GM19463 (cell line): Measurements from ENCODE around the gene SMARCC2.
"Not testable (repeated sequence)": the region's sequence is repeated elsewhere in the genome, so short reads cannot be mapped to it uniquely, and the experiment has no call there.

Source experiments
- ATAC-seq: cut with Tn5 transposase; IDR thresholded peaks from one replicate; pipeline ENCODE4 v1.9.1; 2021; ENCODE audit warnings: mild to moderate bottlenecking, moderate library complexity; ENCODE audit not compliant: unreplicated experiment

SMARCC2 gene

GRCh38 chr12:56165369-56165768, 23.9 kb downstream of the SMARCC2 start:
- no peak for ATAC-seq

GRCh38 chr12:56164345-56164729, 24.9 kb downstream of the SMARCC2 start:
- no peak for ATAC-seq

GRCh38 chr12:56163533-56164344, 25.5 kb downstream of the SMARCC2 start:
- no peak for ATAC-seq

- no peak for ATAC-seq
These were observed 26.6 kb downstream of the SMARCC2 start for GRCh38 chr12:56162468-56163290.

GRCh38 chr12:56161690-56162351, 27.5 kb downstream of the SMARCC2 start:
- ATAC-seq: no peak

GRCh38 chr12:56160894-56161689, 28.2 kb downstream of the SMARCC2 start:
- ATAC-seq: no peak

GRCh38 chr12:56160193-56160763, 29.0 kb downstream of the SMARCC2 start:
- no peak for ATAC-seq

GRCh38 chr12:56159482-56160192, 29.6 kb downstream of the SMARCC2 start:
- no peak for ATAC-seq

GRCh38 chr12:56158926-56159461, 30.3 kb downstream of the SMARCC2 start:
- ATAC-seq: no peak

GRCh38 chr12:56158029-56158925, 31.0 kb downstream of the SMARCC2 start, which contains the start of gene MYL6:
TSS of gene MYL6 (plus strand) at chr12:56158359. CDS start at chr12:56158402, 43 bp downstream.
- ATAC-seq: peak; percentile 80

- peak; percentile 29 for ATAC-seq
These were observed 31.9 kb downstream of the SMARCC2 start for GRCh38 chr12:56157201-56158028.

- not testable (repeated sequence) for ATAC-seq
These were observed 32.7 kb downstream of the SMARCC2 start for GRCh38 chr12:56156464-56157200.

- ATAC-seq: no peak
These were observed 33.9 kb downstream of the SMARCC2 start for GRCh38 chr12:56155256-56155845.

GRCh38 chr12:56154818-56155217, 34.5 kb downstream of the SMARCC2 start:
- ATAC-seq: no peak

GRCh38 chr12:56154246-56154771, 35.0 kb downstream of the SMARCC2 start:
- ATAC-seq: no peak

GRCh38 chr12:56153678-56154065, 35.6 kb downstream of the SMARCC2 start:
- no peak for ATAC-seq
